Stimulated activated CD4-positive, alpha-beta T cell treated with anti-CD3 and anti-CD28 coated beads, Interleukin-1b, Interleukin-23, amount 100 ng/mL, for 24 hours (primary cell): ENCODE measurements around the gene RALA.

ENCODE experiments used
- DNase-seq, 4 experiments: peaks; one replicate each; pipeline ENCODE4 v3.0.0-alpha.2; 2020; ENCODE audit warnings: low read depth in 4 of 4, low spot score in 1 of 4

RALA gene

GRCh38 chr7:39609935-39610263 is 13.5 kb upstream of the RALA start:
- DNase-seq = no peak

- DNase-seq = no peak
These were observed 9.8 kb upstream of the RALA start for GRCh38 chr7:39613577-39613976.

GRCh38 chr7:39614299-39614698 is 9.1 kb upstream of the RALA start:
- DNase-seq = no peak

- no peak for DNase-seq
These were observed 7.9 kb upstream of the RALA start for GRCh38 chr7:39615350-39615975.

- no peak for DNase-seq
These were observed 7.2 kb upstream of the RALA start for GRCh38 chr7:39616138-39616537.

GRCh38 chr7:39617005-39617404 is 6.4 kb upstream of the RALA start:
- no peak for DNase-seq

GRCh38 chr7:39618868-39619267 is 4.5 kb upstream of the RALA start:
- no peak for DNase-seq

- DNase-seq = no peak
These were observed 2.9 kb upstream of the RALA start for GRCh38 chr7:39620486-39620885.

- no peak for DNase-seq
These were observed 2.1 kb upstream of the RALA start for GRCh38 chr7:39621261-39621660.

GRCh38 chr7:39621784-39622411 is 1.5 kb upstream of the RALA start:
- DNase-seq = no peak

- no peak for DNase-seq
These were observed 763 bp upstream of the RALA start for GRCh38 chr7:39622609-39623008.

GRCh38 chr7:39623732-39624441 is 515 bp downstream of the RALA start:
- peak in 2 of 4 experiments; percentile 14 to 16 for DNase-seq

- DNase-seq = no peak
These were observed 1.1 kb downstream of the RALA start for GRCh38 chr7:39624442-39624807.

- DNase-seq = no peak
These were observed 1.7 kb downstream of the RALA start for GRCh38 chr7:39624935-39625694.

- DNase-seq = no peak
These were observed 8.4 kb downstream of the RALA start for GRCh38 chr7:39631736-39632308.

GRCh38 chr7:39633563-39634477 is 10.4 kb downstream of the RALA start:
- no peak for DNase-seq

GRCh38 chr7:39634478-39634805 is 11.1 kb downstream of the RALA start:
- DNase-seq = no peak

- no peak for DNase-seq
These were observed 14.0 kb downstream of the RALA start for GRCh38 chr7:39637400-39637799.

- no peak for DNase-seq
These were observed 14.7 kb downstream of the RALA start for GRCh38 chr7:39637963-39638485.

- DNase-seq = no peak
These were observed 19.5 kb downstream of the RALA start for GRCh38 chr7:39642896-39643295.
